Activated gamma-delta T cell treated with Interleukin-2 at 50 U/mL for 16 hours (primary cell): ENCODE results near the gene LAMA1.

Source experiments
- DNase-seq: peaks from one replicate; pipeline ENCODE4 v3.0.0-alpha.2; 2020

Gene LAMA1

GRCh38 chr18:6980363-6980762 is 137.2 kb downstream of the LAMA1 start:
- no peak for DNase-seq

DNA sequence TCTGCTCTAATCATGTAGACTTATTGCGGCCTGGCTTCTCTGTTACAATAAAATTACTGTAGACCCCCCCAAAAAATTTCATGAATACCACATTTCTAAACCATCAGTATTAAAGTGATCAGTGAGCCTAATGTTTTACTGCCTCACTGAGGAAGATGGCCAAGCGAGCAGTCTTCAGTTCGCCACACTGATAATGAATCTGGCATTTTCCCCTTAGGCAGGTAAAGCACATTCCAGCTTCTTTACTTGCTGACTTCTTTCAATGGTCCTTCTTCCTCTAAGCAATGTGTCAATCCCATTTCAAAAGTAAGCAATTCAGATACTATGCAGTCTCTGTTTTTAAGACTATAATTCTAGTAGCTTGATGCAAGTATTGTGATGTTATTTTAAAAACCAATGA is 137.6 kb downstream of the LAMA1 start:
- no peak for DNase-seq

GRCh38 chr18:6976935-6977334 is 140.7 kb downstream of the LAMA1 start:
- DNase-seq = no peak

DNA sequence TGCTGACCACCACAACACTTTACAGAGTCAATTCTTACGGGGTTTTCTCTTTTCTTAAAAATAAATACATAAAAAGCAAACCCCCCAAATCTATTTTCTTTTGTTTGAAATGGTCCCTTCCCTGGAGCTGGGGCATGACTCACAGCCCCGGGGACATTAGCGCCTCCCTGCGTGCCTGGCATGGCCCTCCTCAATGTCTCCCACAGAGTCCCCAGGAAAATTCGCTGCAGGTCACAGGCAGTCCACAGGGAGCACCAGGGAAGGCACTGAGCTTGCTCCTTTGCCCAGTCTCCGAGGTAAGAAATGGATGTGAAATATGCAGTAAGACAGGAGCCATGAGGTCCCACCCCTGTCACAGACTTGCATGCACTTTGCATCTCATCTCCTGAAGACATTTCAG is 142.5 kb downstream of the LAMA1 start:
- no peak for DNase-seq

- no peak for DNase-seq
These were observed 145.6 kb downstream of the LAMA1 start for GRCh38 chr18:6971823-6972478.

DNA sequence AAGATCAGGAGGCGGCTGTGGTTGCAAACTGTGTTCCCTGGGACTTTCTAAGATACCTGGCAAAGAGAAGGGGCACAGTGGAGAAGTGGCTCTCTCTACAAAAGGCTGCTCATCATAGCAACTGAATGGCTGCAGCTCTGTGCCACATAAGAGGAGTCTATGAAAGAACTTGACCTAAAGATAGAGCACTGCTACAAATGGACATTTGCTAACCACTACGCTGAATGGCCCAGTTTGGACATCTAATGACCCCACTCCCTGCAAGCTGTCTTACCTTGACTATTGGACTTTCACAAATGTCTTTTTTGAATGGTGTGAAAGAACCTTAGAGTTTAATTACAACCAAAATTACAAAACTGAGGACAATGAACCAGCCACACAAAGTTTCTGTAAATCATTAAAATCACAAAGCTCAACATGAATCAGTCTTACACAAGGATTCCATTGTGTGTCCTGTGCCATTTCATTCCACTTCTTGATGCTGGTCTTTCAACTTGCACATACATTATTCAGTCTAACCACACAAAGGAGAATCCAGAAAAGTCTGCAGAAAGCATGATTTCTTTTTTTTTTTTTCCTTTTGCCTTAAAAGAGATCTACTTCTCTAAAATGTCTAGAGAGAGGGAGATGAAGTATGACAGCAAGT is 154.0 kb downstream of the LAMA1 start:
- DNase-seq = no peak

- DNase-seq = no peak
These were observed 154.8 kb downstream of the LAMA1 start for GRCh38 chr18:6962571-6963451.

- no peak for DNase-seq
These were observed 156.3 kb downstream of the LAMA1 start for GRCh38 chr18:6961331-6961730.

GRCh38 chr18:6960656-6961055 is 156.9 kb downstream of the LAMA1 start:
- no peak for DNase-seq

- no peak for DNase-seq
These were observed 157.5 kb downstream of the LAMA1 start for GRCh38 chr18:6960124-6960523.

DNA sequence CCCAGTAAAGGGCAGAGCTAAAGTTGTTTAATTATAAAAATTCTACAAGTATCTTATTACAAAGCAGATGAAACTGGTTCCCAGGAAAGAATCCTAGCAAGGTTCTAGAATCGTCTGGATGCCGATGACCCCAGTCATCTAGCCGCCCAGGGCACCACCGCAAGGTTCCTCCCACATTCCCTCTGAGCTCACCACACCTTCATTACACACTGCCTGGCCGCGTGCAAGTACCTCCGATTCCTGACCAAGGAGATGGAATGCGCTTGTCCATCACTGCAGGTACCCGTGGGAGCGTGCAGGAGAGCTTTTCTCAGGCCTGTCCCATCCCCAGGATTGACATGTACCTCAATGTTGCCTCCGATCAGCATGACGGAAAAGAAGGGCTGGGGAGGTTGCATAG is 158.5 kb downstream of the LAMA1 start:
- no peak for DNase-seq

GRCh38 chr18:6956999-6957398 is 160.6 kb downstream of the LAMA1 start:
- no peak for DNase-seq

DNA sequence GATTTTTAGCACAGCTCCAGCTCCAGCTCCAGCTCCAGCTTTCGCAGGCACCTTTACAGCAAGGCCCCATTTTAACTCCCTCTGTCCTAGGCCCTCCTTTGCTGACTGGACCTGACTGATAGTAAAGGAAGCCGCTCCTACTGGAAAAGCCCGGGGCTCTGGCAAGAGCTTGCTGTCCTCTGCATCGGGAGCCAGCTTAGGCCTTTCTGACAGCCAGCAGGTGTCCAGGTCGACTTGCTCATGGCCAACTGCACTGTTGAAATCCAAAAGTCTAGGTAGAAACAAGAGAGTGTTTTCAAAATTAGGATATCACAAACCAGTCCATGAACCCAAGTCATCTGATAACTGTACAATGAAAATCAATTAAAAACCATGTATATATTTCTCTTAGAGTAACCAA is 161.1 kb downstream of the LAMA1 start:
- no peak for DNase-seq

DNA sequence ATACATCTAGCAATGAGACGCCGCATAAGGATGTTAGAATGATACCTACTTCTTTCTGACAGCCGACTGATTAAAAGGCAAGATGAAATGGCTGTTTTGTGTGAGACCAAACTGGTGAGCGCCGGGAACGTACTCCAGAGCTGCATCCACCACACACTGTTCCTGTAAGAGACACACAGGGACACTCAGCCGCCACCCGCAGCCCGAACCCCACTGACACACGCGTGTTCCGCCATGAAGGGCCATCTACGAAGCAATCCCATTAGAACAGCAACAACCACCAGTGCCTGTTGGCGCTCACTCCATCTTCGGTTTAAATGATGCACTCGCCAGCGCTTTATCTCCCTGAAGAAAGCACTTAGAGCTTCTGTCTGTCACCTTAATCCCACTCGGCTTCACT is 162.3 kb downstream of the LAMA1 start:
- DNase-seq = no peak

- no peak for DNase-seq
These were observed 163.1 kb downstream of the LAMA1 start for GRCh38 chr18:6954501-6954900.

DNA sequence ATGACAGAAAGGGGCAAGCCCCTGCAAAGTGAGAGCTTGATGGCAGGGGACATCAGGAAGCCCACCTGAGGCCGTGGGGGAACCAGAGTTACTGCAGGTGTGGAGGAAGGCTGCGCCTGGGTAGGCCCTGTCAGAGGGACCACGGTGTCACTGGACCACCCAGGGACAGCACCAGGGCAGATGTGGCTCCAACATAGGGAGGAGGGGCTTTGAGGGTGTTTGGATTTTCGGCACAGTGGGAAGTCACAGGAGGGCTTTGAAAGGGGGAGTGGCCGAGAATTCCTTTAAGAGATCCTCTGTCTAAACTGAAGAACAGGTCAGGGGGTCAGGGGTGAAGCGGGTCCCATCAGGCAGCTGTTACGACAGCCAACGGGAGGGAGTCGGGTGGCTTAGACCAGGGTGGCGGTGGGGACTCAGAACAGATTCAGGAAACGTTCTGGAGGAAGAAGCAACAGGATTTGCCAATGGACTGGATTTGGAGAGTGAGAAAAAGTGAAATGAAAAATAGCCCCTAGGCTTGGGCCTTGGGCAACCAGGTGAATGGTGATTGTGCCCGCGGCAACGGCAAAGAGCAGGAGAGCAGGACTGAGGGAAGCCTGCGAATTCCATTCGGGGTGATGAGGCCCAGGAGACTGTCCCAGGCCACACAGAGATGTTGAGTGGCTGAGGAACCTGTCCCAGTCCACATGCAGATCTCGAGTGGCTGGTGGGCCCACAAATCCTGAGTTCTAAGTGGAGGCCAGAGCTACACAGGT is 166.1 kb downstream of the LAMA1 start:
- DNase-seq = no peak

DNA sequence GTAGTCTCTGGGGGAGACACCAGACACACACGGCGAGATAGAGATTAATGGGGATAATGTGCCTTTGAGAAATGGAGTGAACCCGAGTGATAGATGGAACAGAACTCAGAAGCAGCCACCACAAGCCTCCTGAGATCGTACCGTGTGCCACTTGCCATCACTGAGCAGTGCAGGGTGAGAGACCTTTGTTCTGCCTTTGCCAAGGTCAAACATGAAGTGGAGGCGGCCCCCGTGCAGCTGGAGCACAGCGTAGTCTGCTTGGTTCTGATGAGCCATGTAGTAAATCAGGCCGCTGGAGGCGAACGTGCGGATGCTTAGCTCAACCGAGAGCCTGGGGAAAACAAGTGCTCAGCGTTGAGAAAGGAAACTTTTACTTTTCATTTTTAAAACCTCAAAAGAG is 167.0 kb downstream of the LAMA1 start:
- no peak for DNase-seq

DNA sequence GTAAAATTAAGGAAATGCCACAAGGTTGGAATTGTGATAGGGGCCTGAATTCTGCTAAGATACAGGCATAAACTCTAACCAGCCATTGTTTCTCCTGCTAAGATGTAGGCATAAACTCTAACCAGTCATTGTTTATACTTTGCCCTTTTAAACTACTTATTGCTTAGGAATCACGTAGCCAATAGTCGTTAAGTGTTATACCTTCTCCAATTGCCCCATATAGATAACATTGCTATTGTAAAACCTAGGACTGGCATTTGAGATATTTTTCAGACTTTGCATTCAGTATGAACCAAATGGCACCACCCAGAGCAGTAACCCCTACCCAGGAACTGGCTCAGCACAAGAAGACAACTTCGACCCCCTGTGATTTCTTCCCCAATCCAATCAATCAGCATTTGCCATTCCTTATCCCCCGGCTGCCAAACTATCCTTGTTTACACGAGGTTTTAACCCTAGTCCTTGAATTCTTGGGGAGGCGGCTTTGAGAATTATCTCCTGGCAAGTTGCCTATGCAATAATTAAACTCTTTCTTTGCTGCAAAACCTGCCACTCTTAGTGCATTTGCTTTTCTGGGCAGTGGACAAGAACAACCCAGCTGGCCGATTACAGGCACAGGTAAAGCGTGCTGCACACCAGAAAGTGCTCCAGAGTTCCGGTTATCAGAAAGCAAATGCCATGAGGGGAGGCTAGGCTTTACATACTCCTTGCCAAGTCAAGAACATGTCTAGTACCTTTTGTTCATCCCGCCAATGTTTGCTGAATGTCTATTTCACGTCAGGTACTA is 167.6 kb downstream of the LAMA1 start:
- no peak for DNase-seq

DNA sequence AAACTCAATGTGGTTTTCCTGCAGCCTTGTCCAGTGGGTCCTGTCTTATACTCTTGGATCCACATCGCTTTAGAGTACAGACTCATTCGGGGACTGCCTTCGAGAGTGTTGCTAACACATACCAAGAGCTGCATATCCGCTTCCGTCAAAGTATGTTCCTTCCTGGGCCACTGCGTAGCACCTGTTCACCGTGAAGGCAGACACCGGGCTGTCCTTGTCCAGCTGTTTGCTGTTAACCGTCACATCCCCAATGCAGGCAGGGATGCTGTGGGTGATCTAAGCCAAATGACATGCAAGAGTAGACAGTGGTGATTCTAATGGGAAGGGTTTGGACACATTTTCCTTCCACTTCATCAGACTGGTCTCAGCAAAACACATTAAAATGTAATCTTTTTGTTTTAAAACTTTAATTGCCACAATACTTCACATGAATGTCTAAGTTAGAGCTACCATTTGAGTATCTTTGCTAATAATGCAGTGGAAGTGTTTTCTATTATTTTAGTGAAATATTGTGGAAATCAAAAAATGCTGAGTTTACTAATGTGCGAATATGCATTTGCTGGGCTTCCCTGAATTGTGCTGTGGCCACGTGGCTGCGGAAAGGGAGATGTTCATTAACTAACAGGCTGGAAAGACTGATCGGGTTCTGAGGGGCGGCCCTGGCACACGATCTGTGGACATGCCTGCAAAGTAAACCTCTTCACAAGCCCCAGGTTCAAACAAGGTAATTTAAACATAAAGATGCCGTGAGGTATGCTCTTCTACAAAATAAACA is 169.1 kb downstream of the LAMA1 start:
- no peak for DNase-seq

- DNase-seq = no peak
These were observed 170.1 kb downstream of the LAMA1 start for GRCh38 chr18:6947338-6948030.

DNA sequence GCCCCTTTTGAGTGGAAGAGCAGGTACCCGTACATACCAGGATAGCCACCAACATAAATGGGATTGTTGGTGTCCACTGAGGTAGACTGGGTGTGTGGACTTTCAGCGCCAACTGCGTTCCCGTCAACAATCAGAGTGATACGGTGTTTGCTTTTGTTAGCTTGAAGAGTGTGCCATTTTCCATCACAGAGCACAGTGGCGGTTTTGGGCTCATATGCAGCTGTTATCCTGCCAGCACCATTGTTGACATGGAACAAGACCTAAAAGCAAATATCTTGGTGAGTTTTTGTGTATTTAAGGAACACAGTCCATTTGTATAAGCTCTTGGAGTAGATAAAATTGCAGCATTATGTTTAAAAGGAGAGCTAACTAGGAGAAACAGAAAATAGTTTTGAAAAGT is 174.5 kb downstream of the LAMA1 start:
- no peak for DNase-seq
